Measurements from ENCODE around the gene RBM6. TPM values are rescaled to one million over a fixed set of nuclear protein-coding genes. Genes with fewer than 3 reads are reported as not detected.

The RBM6 gene
- total RNA-seq, 1 experiment from 2014 or later = 58.3 TPM

DNA sequence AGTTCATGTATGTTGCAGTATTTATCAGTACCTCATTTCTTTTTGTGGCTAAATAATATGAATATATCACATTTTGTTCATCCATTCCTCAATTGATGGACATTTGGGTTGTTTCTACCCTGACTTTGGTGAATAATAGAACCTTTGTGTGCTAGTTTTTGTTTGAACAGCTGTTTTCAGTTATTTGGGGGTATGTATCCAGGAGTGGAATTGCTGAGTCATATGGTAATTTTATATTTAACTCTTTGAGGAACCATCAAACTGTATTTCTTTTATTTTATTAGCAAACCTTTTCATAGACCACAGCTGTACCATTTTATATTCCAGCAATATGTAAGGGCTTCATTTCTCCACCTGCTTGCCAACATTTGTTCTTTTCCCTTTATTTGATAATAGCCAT lies 110.4 kb downstream of the RBM6 start:
- TF ChIP-seq ELF1 (IDR thresholded peaks at IDR 0.05; ENCODE audit: borderline replicate concordance, low read depth) (no peak), RAD21 (IDR thresholded peaks at IDR 0.05; ENCODE audit: low read depth) (no peak), EZH2 (IDR thresholded peaks at IDR 0.05) (no peak), SP1 (IDR thresholded peaks at IDR 0.05; ENCODE audit: low read depth) (no peak), YY1 (IDR thresholded peaks at IDR 0.05; ENCODE audit: extremely low read depth, insufficient replicate concordance, low read depth, low read length) (no peak), EZH2phosphoT487 (IDR thresholded peaks at IDR 0.05; ENCODE audit: borderline replicate concordance) (no peak), SIN3A (IDR thresholded peaks at IDR 0.05; ENCODE audit: low read depth) (no peak), ZNF274 (IDR thresholded peaks at IDR 0.05; ENCODE audit: low read depth, low read length) (no peak), SRF (IDR thresholded peaks at IDR 0.05; ENCODE audit: low read depth) (no peak), TCF7L2 (IDR thresholded peaks at IDR 0.05; ENCODE audit: borderline replicate concordance, extremely low read depth, insufficient read depth, insufficient read length) (no peak), FOSL1 (IDR thresholded peaks at IDR 0.05; ENCODE audit: low read depth) (no peak; the same call in 1 of the 2 replicates), JUND (IDR thresholded peaks at IDR 0.05) (no peak), POLR2AphosphoS5 (IDR thresholded peaks at IDR 0.05; ENCODE audit: low read depth, low read length) (no peak)
- TF ChIP-seq, protein P1, sequence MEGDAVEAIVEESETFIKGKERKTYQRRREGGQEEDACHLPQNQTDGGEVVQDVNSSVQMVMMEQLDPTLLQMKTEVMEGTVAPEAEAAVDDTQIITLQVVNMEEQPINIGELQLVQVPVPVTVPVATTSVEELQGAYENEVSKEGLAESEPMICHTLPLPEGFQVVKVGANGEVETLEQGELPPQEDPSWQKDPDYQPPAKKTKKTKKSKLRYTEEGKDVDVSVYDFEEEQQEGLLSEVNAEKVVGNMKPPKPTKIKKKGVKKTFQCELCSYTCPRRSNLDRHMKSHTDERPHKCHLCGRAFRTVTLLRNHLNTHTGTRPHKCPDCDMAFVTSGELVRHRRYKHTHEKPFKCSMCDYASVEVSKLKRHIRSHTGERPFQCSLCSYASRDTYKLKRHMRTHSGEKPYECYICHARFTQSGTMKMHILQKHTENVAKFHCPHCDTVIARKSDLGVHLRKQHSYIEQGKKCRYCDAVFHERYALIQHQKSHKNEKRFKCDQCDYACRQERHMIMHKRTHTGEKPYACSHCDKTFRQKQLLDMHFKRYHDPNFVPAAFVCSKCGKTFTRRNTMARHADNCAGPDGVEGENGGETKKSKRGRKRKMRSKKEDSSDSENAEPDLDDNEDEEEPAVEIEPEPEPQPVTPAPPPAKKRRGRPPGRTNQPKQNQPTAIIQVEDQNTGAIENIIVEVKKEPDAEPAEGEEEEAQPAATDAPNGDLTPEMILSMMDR (IDR thresholded peaks at IDR 0.05 in 2 of 3, conservative IDR thresholded peaks at IDR 0.05 in 1 of 3; ENCODE audit: borderline replicate concordance in 1 of 3, insufficient read depth in 1 of 3, low read depth in 2 of 3, low read length in 2 of 3) = no peak
- TF ChIP-seq, protein P2, sequence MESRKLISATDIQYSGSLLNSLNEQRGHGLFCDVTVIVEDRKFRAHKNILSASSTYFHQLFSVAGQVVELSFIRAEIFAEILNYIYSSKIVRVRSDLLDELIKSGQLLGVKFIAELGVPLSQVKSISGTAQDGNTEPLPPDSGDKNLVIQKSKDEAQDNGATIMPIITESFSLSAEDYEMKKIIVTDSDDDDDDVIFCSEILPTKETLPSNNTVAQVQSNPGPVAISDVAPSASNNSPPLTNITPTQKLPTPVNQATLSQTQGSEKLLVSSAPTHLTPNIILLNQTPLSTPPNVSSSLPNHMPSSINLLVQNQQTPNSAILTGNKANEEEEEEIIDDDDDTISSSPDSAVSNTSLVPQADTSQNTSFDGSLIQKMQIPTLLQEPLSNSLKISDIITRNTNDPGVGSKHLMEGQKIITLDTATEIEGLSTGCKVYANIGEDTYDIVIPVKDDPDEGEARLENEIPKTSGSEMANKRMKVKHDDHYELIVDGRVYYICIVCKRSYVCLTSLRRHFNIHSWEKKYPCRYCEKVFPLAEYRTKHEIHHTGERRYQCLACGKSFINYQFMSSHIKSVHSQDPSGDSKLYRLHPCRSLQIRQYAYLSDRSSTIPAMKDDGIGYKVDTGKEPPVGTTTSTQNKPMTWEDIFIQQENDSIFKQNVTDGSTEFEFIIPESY (IDR thresholded peaks at IDR 0.05; ENCODE audit: extremely low read depth, insufficient replicate concordance, low read length) = no peak
- TF ChIP-seq, protein P3, sequence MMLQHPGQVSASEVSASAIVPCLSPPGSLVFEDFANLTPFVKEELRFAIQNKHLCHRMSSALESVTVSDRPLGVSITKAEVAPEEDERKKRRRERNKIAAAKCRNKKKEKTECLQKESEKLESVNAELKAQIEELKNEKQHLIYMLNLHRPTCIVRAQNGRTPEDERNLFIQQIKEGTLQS (IDR thresholded peaks at IDR 0.05) = no peak
- Histone ChIP-seq H3K79me2 (ENCODE audit: insufficient read depth, low read length) (no peaks in the 10 kb centered on the region), H4K20me1 (ENCODE audit: insufficient read depth) (no peaks in the 10 kb centered on the region), H3K4me2 (ENCODE audit: low read length) (no peak overlapping the region), H3K9me3 (ENCODE audit: control insufficient read depth in 1 of 2, insufficient read depth in 1 of 2, low read depth in 1 of 2, low read length in 2 of 2) (no peaks in the 10 kb centered on the region), H3K4me1 (ENCODE audit: control insufficient read depth in 1 of 2, insufficient read depth in 2 of 2, low read length in 2 of 2) (peaks cover 0 to 5% of the 10 kb centered on the region in 2 experiments; a peak in 1 of 4 replicates), H3K36me3 (ENCODE audit: control insufficient read depth in 1 of 2, insufficient read depth in 2 of 2, low read length in 2 of 2) (peaks cover 0 to 3% of the 10 kb centered on the region in 2 experiments; a peak in 2 of 4 replicates), H2AFZ (ENCODE audit: low read depth, low read length, poor library complexity, severe bottlenecking) (no peak overlapping the region), H3K27ac (ENCODE audit: low read depth, low read length) (no peak overlapping the region), H3K9ac (ENCODE audit: low read length) (no peak overlapping the region), H3K27me3 (ENCODE audit: insufficient read depth, low read length) (no peaks in the 10 kb centered on the region), H3K4me3 (replicated peaks in 1 of 2; ENCODE audit: low read depth in 1 of 2, low read length in 2 of 2) (no peak overlapping the region), H3K9me2 (ENCODE audit: insufficient read depth) (no peaks in the 10 kb centered on the region)
- no peak for ATAC-seq
- intact Hi-C loops (cut with micrococcal nuclease) = no loop called here
- ChIA-PET CTCF (no interaction called here), RAD21 (ENCODE audit: low non-redundant PET in 1 of 2, low total read pairs in 2 of 2, uncharacterized antibody in 2 of 2, unreplicated experiment in 2 of 2) (no interaction called here), POLR2A (no interaction called here)
- BruUV-seq (replicated peaks) = no TSS peak
- DNase-seq (ENCODE audit: low read depth, low spot score) = no peak
